ENCODE results near the gene IGFALS.

Gene IGFALS

DNA sequence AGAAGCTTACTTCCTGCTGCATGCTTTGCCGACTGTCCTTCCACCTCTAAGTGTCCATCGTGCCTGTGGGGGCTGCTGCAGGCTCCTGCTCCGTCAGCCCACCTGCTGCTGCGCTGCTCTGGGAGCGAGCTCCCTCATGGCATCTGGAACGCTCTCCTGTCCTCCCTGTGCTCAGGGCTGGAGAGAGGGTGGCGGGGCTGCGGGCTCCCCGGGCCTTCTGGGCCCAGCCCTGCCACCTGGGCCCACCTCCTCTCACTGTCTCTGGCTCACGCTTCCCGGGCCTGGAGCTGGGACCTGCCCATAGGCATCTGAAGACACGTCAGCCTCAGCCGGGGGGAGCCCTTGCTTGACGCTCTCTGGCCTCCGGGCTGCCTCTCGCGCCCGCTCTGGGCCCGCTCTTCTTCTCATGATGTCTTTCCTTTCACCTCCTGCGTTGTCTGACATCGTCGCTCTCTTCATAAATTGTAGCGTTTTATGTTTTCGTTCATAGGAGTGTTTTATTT lies 49.1 kb downstream of the IGFALS start:
- DNase-seq (ENCODE audit: low read depth in 2 of 2), result no peak

DNA sequence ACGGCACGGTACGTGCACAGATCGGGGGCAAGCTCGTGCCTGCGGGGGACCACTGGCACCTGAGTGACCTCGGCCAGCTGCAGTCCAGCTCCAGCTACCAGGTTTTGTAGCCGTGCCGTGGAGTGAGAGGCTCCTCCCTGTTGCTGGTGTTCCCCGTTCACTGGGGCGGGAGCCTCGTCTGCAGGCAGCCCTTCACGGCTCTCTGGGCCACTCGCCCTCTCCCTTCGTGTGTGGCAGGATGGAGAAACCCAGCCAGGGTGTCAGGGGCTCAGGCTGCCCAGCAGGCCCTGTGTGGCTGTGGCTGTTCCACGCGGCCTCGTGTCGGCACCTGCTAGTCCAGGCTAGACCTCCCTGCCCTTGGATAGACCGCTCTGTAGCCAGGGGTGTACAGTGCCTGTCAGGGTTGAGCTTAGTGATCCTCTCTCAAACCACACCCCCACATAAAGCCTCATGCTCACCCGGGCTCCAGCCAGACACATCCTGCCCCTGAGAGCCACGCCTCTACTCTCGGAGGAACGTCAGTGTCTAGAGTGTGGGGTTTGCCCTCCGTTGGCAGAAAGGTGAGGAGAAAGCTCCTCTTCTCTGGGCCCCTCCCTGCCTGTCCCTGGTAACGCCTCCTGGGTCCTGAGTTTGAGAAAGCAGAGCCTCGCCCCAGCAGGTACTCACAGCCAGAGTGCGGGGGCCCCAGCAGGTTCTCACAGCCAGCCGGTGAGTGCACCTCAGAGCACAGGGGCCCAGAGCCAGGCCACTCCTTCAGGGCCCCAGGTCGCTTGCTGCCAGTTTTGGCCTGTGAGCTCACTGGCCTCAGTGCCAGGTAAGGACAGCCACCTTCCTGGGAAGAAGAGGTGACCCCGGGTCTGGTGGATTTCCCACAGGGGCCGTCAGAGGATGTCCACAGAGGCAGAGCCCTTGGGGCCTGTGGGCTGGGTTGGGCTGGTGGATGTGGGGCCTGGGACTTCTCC lies 49.8 kb downstream of the IGFALS start:
- DNase-seq (ENCODE audit: low read depth in 2 of 2), result no peak

GRCh38 chr16:1741553-1742165 lies 51.8 kb downstream of the IGFALS start:
- DNase-seq (ENCODE audit: low read depth in 2 of 2), result no peak

- no peak for DNase-seq (ENCODE audit: low read depth in 2 of 2)
Measured at GRCh38 chr16:1740781-1741490, 52.6 kb downstream of the IGFALS start.
